Mesendoderm (in vitro differentiated cells): ENCODE results near the gene LNP1.

Experiments
- DNase-seq: peaks from one replicate; pipeline ENCODE4 v3.0.0; 2013
- H2AK5ac ChIP-seq: 2 replicates; pipeline ENCODE4 v1.6.1; 2013; ENCODE audit warnings: low read length, inconsistent platforms
- H2BK120ac ChIP-seq: 2 replicates; pipeline ENCODE4 v1.6.1; 2013; ENCODE audit warnings: low read depth, mild to moderate bottlenecking, low read length, moderate library complexity, mixed read lengths
- H2BK15ac ChIP-seq: replicated peaks from 2 replicates; pipeline ENCODE4 v1.6.1; 2013; ENCODE audit warnings: low read depth, mild to moderate bottlenecking, moderate library complexity
- H2BK5ac ChIP-seq: 2 replicates; pipeline ENCODE4 v1.6.1; 2013; ENCODE audit warnings: low read length, inconsistent platforms
- H3K18ac ChIP-seq: 2 replicates; pipeline ENCODE4 v1.6.1; 2013; ENCODE audit warnings: mild to moderate bottlenecking, low read length, mixed read lengths
- H3K23ac ChIP-seq: one replicate; pipeline ENCODE4 v1.6.1; 2013; ENCODE audit warnings: low read length
- H3K27ac ChIP-seq: 2 replicates; pipeline ENCODE4 v1.5.1; 2013; ENCODE audit warnings: low read depth, mild to moderate bottlenecking, inconsistent platforms, low read length, moderate library complexity
- H3K27me3 ChIP-seq: 2 replicates; pipeline ENCODE4 v1.6.1; 2013; ENCODE audit warnings: low read length, control low read depth, mild to moderate bottlenecking, inconsistent platforms; ENCODE audit not compliant: insufficient read depth, poor library complexity
- H3K36me3 ChIP-seq: 2 replicates; pipeline ENCODE4 v1.6.1; 2013; ENCODE audit warnings: low read length, inconsistent platforms; ENCODE audit not compliant: control insufficient read depth, insufficient read depth
- H3K4ac ChIP-seq: one replicate; pipeline ENCODE4 v1.6.1; 2013; ENCODE audit warnings: low read depth, mild to moderate bottlenecking, low read length, moderate library complexity
- H3K4me1 ChIP-seq: 2 replicates; pipeline ENCODE4 v1.6.1; 2013; ENCODE audit warnings: low read depth, low read length, inconsistent platforms; ENCODE audit not compliant: control insufficient read depth
- H3K4me2 ChIP-seq: 2 replicates; pipeline ENCODE4 v1.6.1; 2013; ENCODE audit warnings: low read length
- H3K4me3 ChIP-seq: 2 replicates; pipeline ENCODE4 v1.5.1; 2013; ENCODE audit warnings: mild to moderate bottlenecking, low read length
- H3K56ac ChIP-seq: one replicate; pipeline ENCODE4 v1.6.1; 2013; ENCODE audit warnings: low read length
- H3K79me1 ChIP-seq: 2 replicates; pipeline ENCODE4 v1.6.1; 2013; ENCODE audit warnings: low read length, inconsistent platforms
- H3K79me2 ChIP-seq: 2 replicates; pipeline ENCODE4 v1.6.1; 2013; ENCODE audit warnings: mild to moderate bottlenecking, low read length; ENCODE audit not compliant: control insufficient read depth, insufficient read depth
- H3K9ac ChIP-seq: 2 replicates; pipeline ENCODE4 v1.6.1; 2013; ENCODE audit warnings: low read length, inconsistent platforms
- H4K5ac ChIP-seq: one replicate; pipeline ENCODE4 v1.6.1; 2013; ENCODE audit warnings: low read length
- H4K8ac ChIP-seq: one replicate; pipeline ENCODE4 v1.6.1; 2013; ENCODE audit warnings: low read depth, mild to moderate bottlenecking, control low read depth, low read length, moderate library complexity
- WGBS: extraction: QIAGEN DNeasy Blood & Tissue Kit; methylation state at CpG from one replicate; pipeline ENCODE4 v1.1.7; 2013; ENCODE audit warnings: low lambda C conversion rate, missing lambda C conversion rate; ENCODE audit not compliant: insufficient coverage; ENCODE audit errors: extremely low coverage; 5-methylcytosine and 5-hydroxymethylcytosine counted together

Gene LNP1

GRCh38 chr3:100359035-100359434, 42.3 kb upstream of the LNP1 start:
- Histone ChIP-seq H3K56ac (no peak overlapping the region), H2BK15ac (no peak overlapping the region), H3K18ac (no peak overlapping the region), H3K23ac (no peak overlapping the region), H2BK5ac (no peak overlapping the region), H3K4me1 (no peaks in the 10 kb centered on the region), H3K79me1 (no peaks in the 10 kb centered on the region), H3K4me2 (no peak overlapping the region), H3K27me3 (no peaks in the 10 kb centered on the region), H4K8ac (no peak overlapping the region), H2BK120ac (no peak overlapping the region), H4K5ac (no peak overlapping the region), H3K79me2 (no peaks in the 10 kb centered on the region), H3K4ac (no peak overlapping the region), H3K4me3 (no peak overlapping the region), H3K36me3 (no peaks in the 10 kb centered on the region), H3K9ac (no peak overlapping the region), H2AK5ac (no peak overlapping the region), H3K27ac (no peak overlapping the region)
- no CpG with 5 or more reads among the region's 3 CpGs for WGBS
- DNase-seq = no peak

- H3K56ac ChIP-seq = no peak overlapping the region
- no peak overlapping the region for H3K4me3 ChIP-seq
- H4K8ac ChIP-seq = no peak overlapping the region
- H4K5ac ChIP-seq = no peak overlapping the region
- no peak overlapping the region for H2BK120ac ChIP-seq
- no peaks in the 10 kb centered on the region for H3K27me3 ChIP-seq
- no CpG with 5 or more reads among the region's 4 CpGs for WGBS
- no peaks in the 10 kb centered on the region for H3K79me2 ChIP-seq
- no peak overlapping the region for H3K4me2 ChIP-seq
- H3K79me1 ChIP-seq = no peaks in the 10 kb centered on the region
- H3K27ac ChIP-seq = no peak overlapping the region
- no peak overlapping the region for H3K4ac ChIP-seq
- no peak overlapping the region for H2BK5ac ChIP-seq
- H3K4me1 ChIP-seq = no peaks in the 10 kb centered on the region
- no peak overlapping the region for H3K18ac ChIP-seq
- H3K23ac ChIP-seq = no peak overlapping the region
- H3K9ac ChIP-seq = no peak overlapping the region
- DNase-seq = no peak
- peaks cover 2% of the 10 kb centered on the region for H3K36me3 ChIP-seq
- H2BK15ac ChIP-seq = no peak overlapping the region
- H2AK5ac ChIP-seq = no peak overlapping the region
Measured at GRCh38 chr3:100360757-100361496, 40.4 kb upstream of the LNP1 start.

- Histone ChIP-seq H3K4me1 (no peaks in the 10 kb centered on the region), H3K27ac (no peak overlapping the region), H3K36me3 (peaks cover 2% of the 10 kb centered on the region), H2BK120ac (no peak overlapping the region), H2BK5ac (no peak overlapping the region), H3K56ac (no peak overlapping the region), H3K4me3 (no peak overlapping the region), H4K8ac (no peak overlapping the region), H3K18ac (no peak overlapping the region), H3K4me2 (no peak overlapping the region), H3K23ac (no peak overlapping the region), H3K4ac (no peak overlapping the region), H2BK15ac (no peak overlapping the region), H3K9ac (no peak overlapping the region), H4K5ac (no peak overlapping the region), H3K27me3 (no peaks in the 10 kb centered on the region), H3K79me1 (no peaks in the 10 kb centered on the region), H2AK5ac (no peak overlapping the region), H3K79me2 (no peaks in the 10 kb centered on the region)
- no CpG with 5 or more reads among the region's 1 CpG for WGBS
- no peak for DNase-seq
Measured at GRCh38 chr3:100361897-100362296, 39.4 kb upstream of the LNP1 start.

GRCh38 chr3:100364421-100364820, 36.9 kb upstream of the LNP1 start:
- H3K4me2 ChIP-seq = no peak overlapping the region
- H3K9ac ChIP-seq = no peak overlapping the region
- no peak overlapping the region for H2AK5ac ChIP-seq
- no peak overlapping the region for H2BK5ac ChIP-seq
- H3K4me3 ChIP-seq = no peak overlapping the region
- no peak overlapping the region for H2BK15ac ChIP-seq
- H4K5ac ChIP-seq = no peak overlapping the region
- no peak overlapping the region for H4K8ac ChIP-seq
- no peak overlapping the region for H2BK120ac ChIP-seq
- no peaks in the 10 kb centered on the region for H3K79me2 ChIP-seq
- no peaks in the 10 kb centered on the region for H3K4me1 ChIP-seq
- WGBS = 100% methylated on average over 1 of the region's 3 CpGs
- H3K27me3 ChIP-seq = no peaks in the 10 kb centered on the region
- H3K18ac ChIP-seq = no peak overlapping the region
- no peak overlapping the region for H3K56ac ChIP-seq
- H3K27ac ChIP-seq = no peak overlapping the region
- no peak overlapping the region for H3K4ac ChIP-seq
- peaks cover 2% of the 10 kb centered on the region for H3K36me3 ChIP-seq
- no peaks in the 10 kb centered on the region for H3K79me1 ChIP-seq
- no peak overlapping the region for H3K23ac ChIP-seq
- DNase-seq = no peak

- Histone ChIP-seq H3K4me1 (no peaks in the 10 kb centered on the region), H4K5ac (no peak overlapping the region), H3K36me3 (peaks cover 2% of the 10 kb centered on the region), H3K79me2 (no peaks in the 10 kb centered on the region), H3K27me3 (no peaks in the 10 kb centered on the region), H2BK15ac (no peak overlapping the region), H3K27ac (no peak overlapping the region), H3K9ac (no peak overlapping the region), H3K18ac (no peak overlapping the region), H3K4me3 (no peak overlapping the region), H4K8ac (no peak overlapping the region), H3K23ac (no peak overlapping the region), H3K4me2 (no peak overlapping the region), H3K79me1 (no peaks in the 10 kb centered on the region), H3K4ac (no peak overlapping the region), H2BK5ac (no peak overlapping the region), H2AK5ac (no peak overlapping the region), H3K56ac (no peak overlapping the region), H2BK120ac (no peak overlapping the region)
- no peak for DNase-seq
- WGBS = no CpG with 5 or more reads among the region's 2 CpGs
Measured at GRCh38 chr3:100366424-100366823, 34.9 kb upstream of the LNP1 start.

GRCh38 chr3:100368441-100368840, 32.9 kb upstream of the LNP1 start:
- no peak overlapping the region for H3K56ac ChIP-seq
- no CpG with 5 or more reads among the region's 8 CpGs for WGBS
- H3K79me2 ChIP-seq = no peaks in the 10 kb centered on the region
- no peaks in the 10 kb centered on the region for H3K4me1 ChIP-seq
- no peak overlapping the region for H3K4me3 ChIP-seq
- H3K27ac ChIP-seq = no peak overlapping the region
- no peak overlapping the region for H3K18ac ChIP-seq
- no peak overlapping the region for H3K4ac ChIP-seq
- H3K9ac ChIP-seq = no peak overlapping the region
- H2BK15ac ChIP-seq = no peak overlapping the region
- H3K4me2 ChIP-seq = no peak overlapping the region
- no peaks in the 10 kb centered on the region for H3K27me3 ChIP-seq
- DNase-seq = no peak
- H2BK5ac ChIP-seq = no peak overlapping the region
- no peak overlapping the region for H4K5ac ChIP-seq
- no peak overlapping the region for H4K8ac ChIP-seq
- H3K79me1 ChIP-seq = no peaks in the 10 kb centered on the region
- peaks cover 4% of the 10 kb centered on the region for H3K36me3 ChIP-seq
- no peak overlapping the region for H3K23ac ChIP-seq
- no peak overlapping the region for H2AK5ac ChIP-seq
- no peak overlapping the region for H2BK120ac ChIP-seq
